Mammary epithelial cell (primary cell): ENCODE results near the gene IGLL5.

Experiments used
- CTCF ChIP-seq, 2 donors: IDR thresholded peaks in 1 of 2; conservative IDR thresholded peaks in 1 of 2; 2 replicates each; pipeline ENCODE4 v1.5.1; 2011 to 2012; ENCODE audit warnings: inconsistent platforms in 2 of 2, low read length in 2 of 2, mild to moderate bottlenecking in 2 of 2, control low read depth in 1 of 2, low read depth in 1 of 2; ENCODE audit not compliant: insufficient read depth in 1 of 2; ENCODE audit errors: extremely low read depth in 1 of 2
- EZH2 ChIP-seq: IDR thresholded peaks from 2 replicates; pipeline ENCODE4 v1.6.1; 2012; ENCODE audit warnings: low read length, inconsistent platforms, borderline replicate concordance

DNA sequence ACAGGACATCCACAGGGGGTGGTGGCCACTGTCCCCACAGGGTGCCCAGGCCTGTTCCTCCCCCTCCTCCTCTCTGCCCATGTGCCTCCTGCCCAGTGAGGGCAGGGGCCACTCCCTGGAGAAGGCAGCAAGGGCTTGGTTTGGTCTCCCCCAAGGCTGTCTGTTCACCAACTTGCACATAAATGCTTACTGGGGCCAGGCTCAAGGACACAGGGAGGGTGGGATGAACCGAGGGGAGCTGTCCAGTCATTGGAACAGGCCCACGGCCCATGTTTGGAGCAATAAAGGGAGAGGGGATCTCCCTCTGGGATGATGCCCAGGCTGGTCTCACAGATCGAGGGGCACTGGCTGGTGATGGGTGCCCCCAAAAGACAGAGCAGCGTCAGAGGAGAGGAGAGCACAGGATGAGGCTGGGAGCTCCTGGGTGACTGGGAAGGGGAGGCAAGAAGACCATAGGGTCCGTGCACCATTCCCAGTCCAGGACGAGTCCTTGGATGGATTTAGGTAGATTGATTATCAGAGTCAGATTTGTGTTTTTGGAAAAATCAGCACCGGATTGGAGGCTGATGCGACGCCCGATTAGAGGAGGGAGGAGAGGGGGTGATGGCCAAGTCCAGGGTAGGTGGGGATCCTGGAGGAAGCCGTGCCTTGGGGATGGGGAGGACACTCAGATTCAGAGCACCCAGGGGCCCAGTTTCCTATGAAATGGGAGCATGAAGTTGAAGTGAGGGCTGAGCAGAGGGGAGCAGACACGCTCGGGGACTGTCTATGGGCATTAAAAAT lies 1.1 kb downstream of the IGLL5 start:
- no peak for TF ChIP-seq CTCF (conservative IDR thresholded peaks at IDR 0.05 in 1 of 2, IDR thresholded peaks at IDR 0.05 in 1 of 2; ENCODE audit: extremely low read depth in 1 of 2, insufficient read depth in 1 of 2, low read depth in 1 of 2, low read length in 2 of 2)
- no peak for TF ChIP-seq EZH2
